HEK293 (cell line): Measurements from ENCODE around the gene FBXO45.

Experiments
- CTCF ChIA-PET: fragments of 350-600 bp; formaldehyde crosslinking; extraction: SDS; loops from one replicate; lab custom pipeline; 2021; ENCODE audit warnings: antibody characterized with exemption; lab: Yijun Ruan, JAX
- POLR2A ChIA-PET: fragments of 300-600 bp; formaldehyde crosslinking; extraction: SDS; loops from one replicate; lab custom pipeline; 2020; ENCODE audit warnings: antibody characterized with exemption, inconsistent platforms; lab: Yijun Ruan, JAX
- H3K27ac ChIP-seq: fragments of 200-500 bp; sonication (Bioruptor generic); 2 replicates; pipeline ENCODE4 v1.5.1; 2014; ENCODE audit warnings: low read depth, low read length, control low read depth, inconsistent platforms; ENCODE audit errors: extremely low read depth
- H3K36me3 ChIP-seq, 2 experiments: fragments of 200-500 bp in 1 of 2; sonication (Bioruptor generic) in 1 of 2; 1 replicate in 1 of 2; 2 replicates in 1 of 2; pipeline ENCODE4 v1.5.1; 2014 to 2017; ENCODE audit warnings: inconsistent platforms in 2 of 2, low read length in 2 of 2; ENCODE audit not compliant: control insufficient read depth in 2 of 2, insufficient read depth in 1 of 2
- H3K4me1 ChIP-seq: fragments of 200-500 bp; sonication (Bioruptor generic); 2 replicates; pipeline ENCODE4 v1.5.1; 2014; ENCODE audit warnings: mild to moderate bottlenecking, low read length, inconsistent platforms; ENCODE audit not compliant: control insufficient read depth, insufficient read depth
- H3K4me3 ChIP-seq: 2 replicates; pipeline ENCODE4 v1.5.1; 2011; ENCODE audit warnings: low read depth, mild to moderate bottlenecking, control low read depth, low read length, moderate library complexity
- H3K9me3 ChIP-seq: fragments of 200-500 bp; sonication (Bioruptor generic); 2 replicates; pipeline ENCODE4 v1.5.1; 2014; ENCODE audit warnings: low read depth, low read length, inconsistent platforms; ENCODE audit not compliant: control insufficient read depth, insufficient read depth
- ATF2 ChIP-seq: fragments of 450-650 bp; formaldehyde crosslinking; IDR thresholded peaks from 2 replicates; pipeline ENCODE4 v1.5.1; 2016; ENCODE audit warnings: missing biosample characterization, missing genetic modification characterization, low read depth
- BCL11A ChIP-seq: fragments of 450-650 bp; formaldehyde crosslinking; IDR thresholded peaks from 2 replicates; pipeline ENCODE4 v1.5.1; 2016; ENCODE audit warnings: low read depth, missing biosample characterization, missing genetic modification characterization
- HOXD13 ChIP-seq: sonication (generic); formaldehyde crosslinking; IDR thresholded peaks from 2 replicates; pipeline ENCODE4 v1.8.0; 2022; ENCODE audit warnings: missing genetic modification reagents, borderline replicate concordance
- MZF1 ChIP-seq: fragments of 450-650 bp; formaldehyde crosslinking; IDR thresholded peaks from 2 replicates; pipeline ENCODE4 v1.5.1; 2017; ENCODE audit warnings: missing biosample characterization, missing genetic modification characterization, borderline replicate concordance
- SP2 ChIP-seq: fragments of 450-650 bp; formaldehyde crosslinking; IDR thresholded peaks from 2 replicates; pipeline ENCODE4 v1.5.1; 2016; ENCODE audit warnings: missing biosample characterization, missing genetic modification characterization
- ZBTB17 ChIP-seq: fragments of 450-650 bp; formaldehyde crosslinking; IDR thresholded peaks from 2 replicates; pipeline ENCODE4 v1.5.1; 2016; ENCODE audit warnings: missing biosample characterization, missing genetic modification characterization
- ZBTB48 ChIP-seq: fragments of 450-650 bp; formaldehyde crosslinking; IDR thresholded peaks from 2 replicates; pipeline ENCODE4 v1.5.1; 2016; ENCODE audit warnings: missing biosample characterization, missing genetic modification characterization
- ZBTB8A ChIP-seq: fragments of 450-650 bp; formaldehyde crosslinking; IDR thresholded peaks from 2 replicates; pipeline ENCODE4 v1.5.1; 2016; ENCODE audit warnings: missing biosample characterization, missing genetic modification characterization
- ZFP41 ChIP-seq: fragments of 450-650 bp; formaldehyde crosslinking; IDR thresholded peaks from 2 replicates; pipeline ENCODE4 v1.5.1; 2016; ENCODE audit warnings: missing biosample characterization, missing genetic modification characterization, borderline replicate concordance
- ZIC2 ChIP-seq: fragments of 450-650 bp; formaldehyde crosslinking; IDR thresholded peaks from 2 replicates; pipeline ENCODE4 v1.5.1; 2016; ENCODE audit warnings: missing biosample characterization, missing genetic modification characterization
- ZNF10 ChIP-seq: fragments of 450-650 bp; formaldehyde crosslinking; IDR thresholded peaks from 2 replicates; pipeline ENCODE4 v1.5.1; 2017; ENCODE audit warnings: missing biosample characterization, missing genetic modification characterization
- ZNF18 ChIP-seq: fragments of 450-650 bp; formaldehyde crosslinking; IDR thresholded peaks from 2 replicates; pipeline ENCODE4 v1.5.1; 2016; ENCODE audit warnings: missing biosample characterization, missing genetic modification characterization
- ZNF184 ChIP-seq: fragments of 450-650 bp; IDR thresholded peaks from 2 replicates; pipeline ENCODE4 v1.5.1; 2018; ENCODE audit warnings: missing biosample characterization, mild to moderate bottlenecking, missing genetic modification characterization
- ZNF2 ChIP-seq: fragments of 450-650 bp; formaldehyde crosslinking; IDR thresholded peaks from 2 replicates; pipeline ENCODE4 v1.5.1; 2016; ENCODE audit warnings: missing biosample characterization, missing genetic modification characterization
- ZNF202 ChIP-seq: fragments of 450-650 bp; formaldehyde crosslinking; IDR thresholded peaks from 2 replicates; pipeline ENCODE4 v1.5.1; 2016; ENCODE audit warnings: missing biosample characterization, missing genetic modification characterization, borderline replicate concordance
- ZNF23 ChIP-seq: fragments of 450-650 bp; formaldehyde crosslinking; IDR thresholded peaks from 2 replicates; pipeline ENCODE4 v1.5.1; 2016; ENCODE audit warnings: missing biosample characterization, missing genetic modification characterization, borderline replicate concordance
- ZNF274 ChIP-seq, 2 experiments: fragments of 200-500 bp in 1 of 2; fragments of 450-650 bp in 1 of 2; sonication (Bioruptor generic) in 1 of 2; formaldehyde crosslinking in 1 of 2; IDR thresholded peaks; 2 replicates each; pipeline versions ENCODE4 v1.5.1 to v1.6.1; 2014 to 2016; ENCODE audit warnings: borderline replicate concordance in 1 of 2, inconsistent platforms in 1 of 2, low read length in 1 of 2, missing biosample characterization in 1 of 2, missing genetic modification characterization in 1 of 2
- ZNF473 ChIP-seq: fragments of 450-650 bp; formaldehyde crosslinking; IDR thresholded peaks from 2 replicates; pipeline ENCODE4 v1.5.1; 2017; ENCODE audit warnings: missing biosample characterization, missing genetic modification characterization
- ZNF521 ChIP-seq: fragments of 450-650 bp; formaldehyde crosslinking; IDR thresholded peaks from 2 replicates; pipeline ENCODE4 v1.5.1; 2017; ENCODE audit warnings: missing biosample characterization, mild to moderate bottlenecking, missing genetic modification characterization
- ZNF571 ChIP-seq: fragments of 450-650 bp; formaldehyde crosslinking; IDR thresholded peaks from 2 replicates; pipeline ENCODE4 v1.5.0; 2017; ENCODE audit warnings: missing biosample characterization, missing genetic modification characterization
- ZNF596 ChIP-seq: fragments of 450-650 bp; IDR thresholded peaks from 2 replicates; pipeline ENCODE4 v1.5.0; 2018; ENCODE audit warnings: missing biosample characterization, mild to moderate bottlenecking, missing genetic modification characterization, moderate library complexity
- ZNF654 ChIP-seq: fragments of 450-650 bp; formaldehyde crosslinking; IDR thresholded peaks from 2 replicates; pipeline ENCODE4 v1.5.1; 2016; ENCODE audit warnings: low read depth, missing biosample characterization, missing genetic modification characterization
- ZNF776 ChIP-seq: fragments of 450-650 bp; formaldehyde crosslinking; IDR thresholded peaks from 2 replicates; pipeline ENCODE4 v1.5.0; 2017; ENCODE audit warnings: missing biosample characterization, missing genetic modification characterization, borderline replicate concordance
- ZNF843 ChIP-seq: fragments of 450-650 bp; formaldehyde crosslinking; IDR thresholded peaks from 2 replicates; pipeline ENCODE4 v1.5.1; 2016; ENCODE audit warnings: missing biosample characterization, missing genetic modification characterization
- ZSCAN16 ChIP-seq: fragments of 450-650 bp; formaldehyde crosslinking; IDR thresholded peaks from 2 replicates; pipeline ENCODE4 v1.5.1; 2016; ENCODE audit warnings: missing biosample characterization, missing genetic modification characterization
- TF ChIP-seq, protein P1 (sequence below): fragments of 450-650 bp; formaldehyde crosslinking; IDR thresholded peaks from 2 replicates; pipeline ENCODE4 v1.5.1; 2017; ENCODE audit warnings: missing biosample characterization, missing genetic modification characterization

The FBXO45 gene

DNA sequence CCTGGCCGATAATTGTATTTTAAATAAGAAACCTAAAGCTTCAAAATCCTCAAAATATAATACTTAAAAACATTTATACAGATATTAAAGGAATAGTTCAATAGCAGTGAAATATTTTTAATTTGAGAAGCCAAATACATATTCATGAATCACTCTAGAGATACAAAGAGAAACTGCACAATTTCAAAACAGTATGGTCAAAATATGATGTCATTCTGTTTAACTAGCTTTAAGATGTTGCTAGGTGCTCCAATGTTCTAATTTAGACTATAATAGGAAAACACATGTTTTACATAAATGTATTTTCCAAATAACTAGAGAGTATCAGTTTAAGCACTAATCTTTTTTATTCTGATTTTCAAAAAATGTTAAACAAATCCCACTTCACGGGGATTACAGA lies 60.8 kb downstream of the FBXO45 start:
- Histone ChIP-seq H3K27ac (no peak overlapping the region), H3K36me3 (no peaks in the 10 kb centered on the region), H3K9me3 (no peaks in the 10 kb centered on the region), H3K4me1 (0 out of 2 replicates have a peak, but pooled peaks cover 2% of the 10 kb centered on the region), H3K4me3 (no peak overlapping the region)
- CTCF ChIA-PET: interaction anchor here (0.9 to 1.2 kb wide), 2 partner anchors 20 to 91 kb away, joined by 3 to 5 read pairs; no protein-coding TSS in a partner anchor
- TF ChIP-seq ATF2 (peak; percentile 62), ZNF274 (IDR thresholded peaks at IDR 0.05; ENCODE audit: low read length) (no peak), ZNF274 (tag by site-specific recombination; IDR thresholded peaks at IDR 0.05; ENCODE audit: borderline replicate concordance) (no peak)
- POLR2A ChIA-PET: no interaction called here

GRCh38 chr3:196631682-196632045 lies 63.2 kb downstream of the FBXO45 start:
- peak overlapping the region; percentile 53 for H3K4me3 ChIP-seq
- CTCF ChIA-PET: interaction anchor here (0.9 to 1.1 kb wide), 3 partner anchors 22 to 53 kb away, joined by 3 to 7 read pairs (median 5); no protein-coding TSS in a partner anchor
- no peaks in the 10 kb centered on the region for H3K9me3 ChIP-seq
- H3K4me1 ChIP-seq: 0 out of 2 replicates have a peak, but pooled peaks cover 2% of the 10 kb centered on the region
- TF ChIP-seq ZNF23 (tag by site-specific recombination) (no peak), ZNF202 (tag by site-specific recombination) (no peak), ZNF654 (no peak), ZNF571 (tag by site-specific recombination) (no peak), MZF1 (tag by site-specific recombination) (no peak), ZNF18 (tag by site-specific recombination) (no peak), ZNF521 (no peak)
- peak overlapping the region; percentile 67 for H3K27ac ChIP-seq
- POLR2A ChIA-PET: interaction anchor here (0.8 kb wide), 1 partner anchor 14 kb away, joined by 3 read pairs; no protein-coding TSS in a partner anchor
- no peaks in the 10 kb centered on the region for H3K36me3 ChIP-seq

- ChIA-PET CTCF (interaction anchor here (0.9 to 1.1 kb wide), 2 partner anchors 22 to 46 kb away, joined by 3 to 7 read pairs; no protein-coding TSS in a partner anchor), POLR2A (interaction anchor here (0.8 kb wide), 1 partner anchor 15 kb away, joined by 3 read pairs; no protein-coding TSS in a partner anchor)
- Histone ChIP-seq H3K27ac (peak overlapping the region; percentile 67), H3K4me3 (peak overlapping the region; percentile 53), H3K9me3 (no peaks in the 10 kb centered on the region), H3K4me1 (0 out of 2 replicates have a peak, but pooled peaks cover 2% of the 10 kb centered on the region), H3K36me3 (no peaks in the 10 kb centered on the region)
- no peak for TF ChIP-seq BCL11A
- no peak for TF ChIP-seq ZNF274 (IDR thresholded peaks at IDR 0.05; ENCODE audit: low read length)
- TF ChIP-seq ZNF274 (tag by site-specific recombination; IDR thresholded peaks at IDR 0.05; ENCODE audit: borderline replicate concordance): no peak
- peak; percentile 74; the same call in 1 of the 2 replicates for TF ChIP-seq ZNF10 (tag by site-specific recombination)
- TF ChIP-seq SP2 (tag by site-specific recombination): peak; percentile 92
- TF ChIP-seq ZNF596 (tag by site-specific recombination): no peak
- no peak for TF ChIP-seq HOXD13 (CRISPR knock-in tag)
- TF ChIP-seq ZNF2 (tag by site-specific recombination): no peak; the same call in 1 of the 2 replicates
- TF ChIP-seq ZFP41 (tag by site-specific recombination): no peak
- TF ChIP-seq ZBTB48 (tag by site-specific recombination): peak; percentile 13; the same call in 1 of the 2 replicates
- no peak for TF ChIP-seq ZNF184 (tag by site-specific recombination)
- TF ChIP-seq, protein P1, sequence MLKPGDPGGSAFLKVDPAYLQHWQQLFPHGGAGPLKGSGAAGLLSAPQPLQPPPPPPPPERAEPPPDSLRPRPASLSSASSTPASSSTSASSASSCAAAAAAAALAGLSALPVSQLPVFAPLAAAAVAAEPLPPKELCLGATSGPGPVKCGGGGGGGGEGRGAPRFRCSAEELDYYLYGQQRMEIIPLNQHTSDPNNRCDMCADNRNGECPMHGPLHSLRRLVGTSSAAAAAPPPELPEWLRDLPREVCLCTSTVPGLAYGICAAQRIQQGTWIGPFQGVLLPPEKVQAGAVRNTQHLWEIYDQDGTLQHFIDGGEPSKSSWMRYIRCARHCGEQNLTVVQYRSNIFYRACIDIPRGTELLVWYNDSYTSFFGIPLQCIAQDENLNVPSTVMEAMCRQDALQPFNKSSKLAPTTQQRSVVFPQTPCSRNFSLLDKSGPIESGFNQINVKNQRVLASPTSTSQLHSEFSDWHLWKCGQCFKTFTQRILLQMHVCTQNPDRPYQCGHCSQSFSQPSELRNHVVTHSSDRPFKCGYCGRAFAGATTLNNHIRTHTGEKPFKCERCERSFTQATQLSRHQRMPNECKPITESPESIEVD: no peak
- TF ChIP-seq ZNF843 (tag by site-specific recombination): no peak
- no peak for TF ChIP-seq ZSCAN16
- TF ChIP-seq ZBTB8A: peak; percentile 86
- TF ChIP-seq ZNF473 (tag by site-specific recombination): no peak
- peak; percentile 88 for TF ChIP-seq ZIC2 (tag by site-specific recombination)
- TF ChIP-seq ZBTB17 (tag by site-specific recombination): peak; percentile 70; the same call in 1 of the 2 replicates
- no peak for TF ChIP-seq ZNF776 (tag by site-specific recombination)
Observed at GRCh38 chr3:196632046-196632751, 63.7 kb downstream of the FBXO45 start.
